ENCODE measurements around the gene ZNF384.
A peak's percentile ranks its signal among the peaks of the same experiment; 100 is the strongest.

Gene ZNF384

DNA sequence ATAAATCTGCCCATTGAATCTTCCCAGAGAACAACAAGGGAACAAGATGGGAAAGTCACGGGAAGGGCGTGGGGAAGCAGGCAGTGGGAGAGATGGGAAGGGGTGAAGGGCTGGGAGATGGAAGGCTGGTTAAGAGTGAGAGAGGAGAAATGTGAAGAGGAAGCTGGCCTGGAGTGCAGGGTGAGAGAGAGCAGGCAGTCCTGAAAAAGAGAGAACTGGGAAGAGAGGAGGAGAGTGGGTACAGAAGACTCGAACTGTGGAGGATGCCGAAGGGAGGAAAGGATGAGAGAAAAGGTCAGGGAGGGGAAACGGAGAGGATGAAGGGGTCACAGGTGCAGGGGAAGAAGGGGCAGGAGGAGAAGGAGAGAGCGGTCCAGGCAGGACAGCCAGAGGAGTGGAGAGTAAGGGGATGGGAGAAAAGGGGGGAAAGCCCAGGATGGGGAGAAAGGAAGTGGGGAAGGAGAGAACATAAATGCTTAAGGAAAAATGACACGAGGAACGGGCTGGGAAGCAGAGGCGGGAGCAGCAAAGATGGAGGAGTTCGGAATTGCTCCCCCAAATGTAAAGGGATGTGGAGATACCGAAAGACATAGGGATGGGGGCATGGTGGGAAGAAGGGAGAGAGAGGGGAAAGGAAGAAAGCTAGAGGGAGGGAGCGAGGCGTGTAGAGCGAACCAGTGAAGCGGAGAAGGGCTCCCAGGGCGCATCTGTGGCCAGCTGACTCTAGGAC lies 10.2 kb upstream of the ZNF384 start:
- DNase-seq, result no peak

DNA sequence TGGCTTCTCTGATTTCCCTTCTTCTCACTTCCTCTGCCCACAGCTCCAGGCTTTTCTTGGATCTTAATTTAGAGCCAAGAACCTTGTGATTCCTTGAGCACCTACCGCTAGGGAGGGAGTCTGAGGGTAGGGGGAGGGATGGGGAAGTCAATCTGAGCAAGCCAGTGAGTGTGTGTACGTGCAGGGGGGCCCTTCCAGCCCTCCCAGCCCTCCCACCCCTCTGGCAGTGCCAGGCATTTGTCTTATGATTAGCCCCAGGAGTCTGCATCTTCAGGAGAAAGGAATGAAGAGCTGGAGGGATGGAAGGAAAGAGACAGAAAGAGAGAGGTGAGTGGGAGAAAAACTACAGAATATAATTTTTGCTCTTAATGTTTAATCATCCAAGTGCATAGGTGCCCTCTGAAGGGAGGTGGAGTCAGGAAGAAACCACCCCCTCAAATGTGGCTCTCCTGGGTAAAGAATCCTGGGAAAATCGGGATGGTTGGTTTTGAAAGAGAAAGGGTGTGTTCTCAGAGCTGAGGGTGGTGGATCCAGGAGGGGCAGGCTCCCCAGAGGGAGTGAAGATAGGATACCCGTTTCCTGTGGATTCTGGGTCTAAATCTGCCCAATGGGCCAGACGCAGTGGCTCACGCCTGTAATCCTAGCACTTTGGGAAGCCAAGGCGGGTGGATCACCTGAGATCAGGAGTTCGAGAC lies 9.3 kb upstream of the ZNF384 start:
- no peak for DNase-seq

DNA sequence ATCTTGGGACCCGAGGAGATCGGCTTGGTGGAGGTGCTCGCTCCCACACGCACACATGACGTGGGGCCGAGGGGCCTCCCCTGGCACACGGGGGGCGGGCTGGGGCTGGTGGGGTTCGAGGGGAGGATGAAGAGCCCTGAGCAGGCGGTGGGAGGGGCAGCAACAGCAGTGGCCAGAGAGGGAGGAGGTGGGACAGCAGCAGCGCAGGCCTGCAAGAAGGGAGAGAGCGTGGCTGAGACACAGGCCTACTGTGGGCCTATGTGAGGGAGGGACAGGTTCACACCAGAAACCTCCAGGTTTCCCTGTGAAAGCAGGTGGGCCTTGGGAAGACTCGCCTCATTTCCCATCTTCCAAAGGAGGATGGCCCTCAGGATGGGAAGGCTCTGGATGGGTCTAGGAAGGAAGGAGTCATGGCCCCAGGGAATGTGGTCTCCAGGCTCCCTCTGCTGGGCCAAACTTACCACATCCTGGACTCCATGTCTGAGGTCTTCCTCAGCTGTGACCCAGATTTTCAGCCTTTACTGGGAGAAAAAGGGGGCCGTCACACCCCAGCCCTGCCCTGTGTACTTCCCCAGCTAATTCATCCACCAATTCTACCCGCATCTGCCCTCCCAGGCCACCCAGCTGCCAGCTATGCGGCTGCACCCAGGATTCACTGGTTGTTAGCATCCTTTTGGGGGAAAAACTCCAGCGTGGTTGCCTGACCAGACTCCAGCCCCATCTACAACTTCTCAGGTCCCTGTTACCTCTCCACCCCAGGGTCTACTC lies 8.6 kb upstream of the ZNF384 start:
- DNase-seq, result peak; percentile 6 to 28 (median 27)

DNA sequence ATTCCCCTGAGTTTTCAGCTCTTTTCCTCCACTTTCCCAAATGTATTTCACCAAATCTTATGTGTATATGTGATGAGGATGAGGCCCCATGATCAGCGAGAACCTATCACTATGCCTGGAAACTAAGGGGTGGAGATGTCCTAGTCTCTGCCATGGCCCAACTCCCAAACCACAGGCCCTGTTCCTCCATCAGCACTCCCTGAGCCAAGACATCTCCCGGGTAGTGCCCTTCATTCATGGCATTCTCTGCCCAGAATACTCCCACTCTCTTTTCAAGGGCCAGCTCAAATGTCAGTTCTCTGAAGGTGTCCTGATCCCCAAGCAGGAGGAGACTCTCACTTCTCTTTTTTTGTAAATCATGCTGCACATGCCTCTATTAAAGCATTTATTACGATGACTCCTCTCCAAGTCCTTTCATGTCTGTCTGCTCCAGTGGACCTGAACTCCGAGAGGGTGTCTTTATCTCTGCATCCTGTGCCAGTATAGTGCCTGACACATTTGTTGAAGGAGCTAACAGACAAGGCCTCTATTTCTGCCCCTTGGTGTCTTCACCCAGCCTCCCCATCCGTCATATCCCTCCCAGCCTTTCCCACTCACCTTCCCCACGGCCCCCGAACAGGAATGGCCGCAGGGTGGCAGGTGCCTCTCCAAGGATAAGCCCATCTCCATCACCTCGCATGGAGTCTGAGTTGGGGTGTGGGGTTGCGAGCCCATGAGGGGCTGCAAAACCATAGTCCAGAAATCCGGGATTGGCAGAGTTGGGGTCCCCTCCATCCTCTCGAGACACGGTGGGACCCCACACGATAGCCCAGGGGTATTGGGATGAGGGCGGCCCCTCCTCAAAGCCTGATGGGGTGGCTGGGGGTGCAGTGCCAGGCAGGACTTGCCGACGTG lies 7.8 kb upstream of the ZNF384 start:
- DNase-seq, result no peak

DNA sequence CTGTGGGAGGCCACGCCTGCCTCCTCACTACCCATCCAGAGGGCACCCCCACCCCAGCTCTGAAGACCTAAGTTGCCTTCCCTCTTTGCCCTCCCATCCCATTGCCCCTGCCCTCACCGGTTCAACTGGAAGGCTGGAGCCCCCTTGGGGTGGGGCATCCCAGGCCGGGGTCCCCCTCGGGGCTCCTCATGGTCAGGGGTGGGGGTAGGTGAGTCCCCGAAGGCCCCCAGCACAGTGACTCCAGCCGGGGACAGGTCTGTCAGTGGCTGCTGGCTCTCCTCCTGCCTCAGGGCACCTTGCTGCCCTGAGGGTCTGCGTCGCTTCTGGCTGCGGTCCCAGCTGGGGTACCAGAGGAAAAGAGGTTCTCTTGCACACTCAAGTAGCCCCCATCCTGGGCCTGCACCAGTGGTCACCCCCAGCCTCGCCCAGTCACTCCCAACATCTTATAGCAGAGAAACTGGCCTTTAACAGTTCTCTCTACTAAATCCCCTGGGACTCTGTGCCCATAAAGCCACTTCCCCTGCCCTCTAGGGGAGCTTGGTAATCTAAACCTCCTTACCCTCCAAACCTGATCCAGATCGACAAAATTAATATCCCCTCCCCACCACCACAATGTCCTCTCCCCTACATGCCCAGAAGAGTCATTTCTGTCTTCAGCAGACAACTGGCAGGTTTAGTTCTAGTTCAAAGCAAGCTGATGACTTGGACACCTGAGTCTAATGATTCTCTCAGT lies 6.3 kb upstream of the ZNF384 start:
- DNase-seq, result no peak

DNA sequence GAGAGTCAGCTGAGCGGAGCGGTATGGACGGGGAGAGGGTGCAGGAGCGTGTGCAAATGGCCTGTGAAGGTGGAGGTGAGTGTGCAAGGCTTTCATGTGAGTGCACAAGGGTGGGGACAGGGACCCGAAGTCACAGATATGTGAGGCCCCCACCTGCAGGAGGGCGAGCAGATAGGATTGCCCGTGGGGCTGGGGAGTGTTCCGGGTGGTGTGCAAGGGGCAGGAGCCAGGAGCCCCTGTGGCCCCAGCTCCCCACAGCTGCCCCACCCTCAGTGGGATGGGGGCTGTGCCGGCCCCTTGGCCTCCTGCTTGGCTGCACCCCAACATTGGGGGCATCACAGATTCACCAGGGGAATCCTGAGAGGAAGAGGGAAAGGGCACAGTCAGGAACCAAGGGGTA lies 5.5 kb upstream of the ZNF384 start:
- DNase-seq, result no peak

DNA sequence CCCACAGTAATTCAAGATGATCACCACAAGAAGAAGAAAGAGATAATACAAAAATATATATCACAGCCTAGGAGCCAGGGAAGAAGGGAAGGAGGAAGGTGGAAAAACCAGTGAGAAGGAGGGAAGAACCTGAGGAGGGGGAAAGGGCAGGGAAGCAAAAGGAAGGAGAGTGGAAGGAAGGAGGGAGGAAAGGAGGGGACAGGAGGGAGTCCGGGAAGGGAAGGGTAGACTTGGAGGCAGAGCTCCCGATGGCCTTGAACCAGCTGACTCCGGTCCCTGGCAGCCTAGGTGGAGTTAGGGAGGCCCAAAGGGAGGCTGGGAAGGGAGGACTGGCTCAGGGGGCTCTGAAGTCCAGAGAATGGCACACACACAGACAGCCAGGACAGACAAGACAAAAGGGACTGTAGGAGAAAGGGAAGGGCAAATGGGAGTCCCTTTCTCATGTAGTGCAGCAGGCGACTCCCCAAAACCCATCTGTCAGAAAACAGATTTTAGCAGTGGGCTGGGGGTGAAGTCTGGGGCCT lies 4.7 kb upstream of the ZNF384 start:
- DNase-seq, result no peak

DNA sequence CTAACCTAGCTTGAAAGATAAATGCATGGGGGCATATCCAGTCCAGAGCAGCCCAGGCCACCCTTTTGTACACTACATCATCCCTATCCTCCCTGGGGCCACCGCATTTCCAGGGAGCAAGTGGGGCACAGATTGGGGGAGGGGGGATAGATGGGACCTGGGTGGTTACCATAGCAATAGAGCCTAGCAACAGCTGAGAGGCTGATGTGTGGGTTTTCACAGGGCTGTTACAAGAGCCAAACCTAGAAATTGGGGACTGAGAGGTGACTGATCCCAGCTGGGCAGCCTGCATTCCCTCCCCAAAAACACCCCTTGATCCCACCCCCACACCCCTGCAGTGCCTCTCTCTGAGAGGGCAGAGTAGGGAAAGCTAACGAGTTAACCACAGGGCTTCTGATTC lies 3.7 kb upstream of the ZNF384 start:
- no peak for DNase-seq

DNA sequence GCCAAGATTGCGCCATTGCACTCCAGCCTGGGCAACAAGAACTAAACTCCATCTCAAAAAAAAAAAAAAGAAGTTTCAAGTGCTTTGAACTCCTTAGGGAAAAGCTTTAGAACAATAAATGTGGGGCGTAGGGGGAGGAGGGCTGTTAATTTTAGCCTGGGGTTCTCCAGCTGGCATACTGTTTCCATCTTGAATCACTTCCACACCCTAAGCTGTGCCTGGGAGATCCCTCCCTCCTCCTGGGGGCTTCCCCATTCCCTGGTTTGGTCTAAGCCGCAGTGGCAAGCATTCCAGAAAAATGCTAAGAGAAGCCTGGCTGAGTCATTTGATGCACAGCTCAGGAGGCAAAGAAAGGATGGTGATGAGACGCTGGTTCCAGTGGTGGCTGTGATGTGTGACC lies 2.3 kb upstream of the ZNF384 start:
- no peak for DNase-seq

DNA sequence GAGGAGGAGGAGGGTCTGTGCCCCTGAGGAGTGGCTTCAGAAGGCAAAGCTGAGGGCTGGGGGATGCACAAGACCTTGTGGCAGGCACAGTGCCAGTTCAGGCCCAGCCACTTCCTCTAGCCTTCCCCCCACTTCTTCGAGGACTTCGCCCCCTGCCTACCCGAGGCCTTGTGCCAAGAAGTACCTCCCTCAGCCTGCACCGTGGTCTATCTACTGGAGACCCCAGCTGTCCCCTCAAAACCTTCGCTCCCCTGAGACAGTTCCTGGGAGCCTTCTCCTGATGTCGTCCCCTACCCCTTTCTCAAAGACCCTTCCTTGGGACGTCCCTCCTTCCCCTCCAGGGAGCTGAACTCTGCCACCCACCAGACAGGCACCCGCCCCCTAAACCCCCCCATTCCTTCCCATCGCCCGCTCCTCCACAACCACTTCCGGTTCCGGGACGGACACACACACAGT lies 604 bp downstream of the ZNF384 start:
- DNase-seq, result no peak

DNA sequence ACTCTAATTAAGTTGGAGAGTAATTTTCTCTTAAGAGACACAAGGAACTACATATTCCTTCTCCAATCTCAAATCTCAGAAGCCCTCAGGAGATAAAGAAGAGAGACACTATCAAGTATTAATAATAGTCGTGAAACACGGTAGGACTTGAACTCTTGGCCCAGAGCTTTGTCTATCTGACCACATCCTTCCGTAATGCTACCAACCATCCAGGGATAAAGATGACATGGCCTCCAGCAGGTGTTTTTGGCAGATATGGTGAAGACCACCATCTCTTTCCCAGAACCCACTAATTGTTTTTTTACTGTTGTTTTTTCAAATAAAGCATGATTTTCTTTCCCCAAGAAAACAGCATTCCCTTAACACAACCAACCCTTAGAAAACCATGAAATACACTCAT lies 3.4 kb downstream of the ZNF384 start:
- no peak for DNase-seq

DNA sequence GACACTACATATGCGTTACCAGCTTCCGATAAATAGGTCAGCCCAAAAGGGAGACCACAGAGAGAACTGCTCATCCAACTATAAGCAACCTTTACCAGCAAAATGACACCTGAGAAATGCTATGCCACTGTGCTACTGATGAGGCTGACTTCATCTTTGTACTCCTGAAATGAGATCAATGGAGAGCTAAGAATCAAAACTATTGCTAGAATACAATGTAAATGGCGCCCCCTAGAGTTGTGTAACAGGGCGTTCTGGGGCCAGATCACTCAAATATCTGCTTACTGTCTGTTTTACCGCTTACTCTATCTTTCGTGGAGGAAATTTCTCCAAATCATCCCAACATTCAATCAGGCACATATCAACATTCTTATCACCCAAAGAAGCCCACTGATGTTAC lies 4.6 kb downstream of the ZNF384 start:
- peak; percentile 6 to 68 (median 23) for DNase-seq

DNA sequence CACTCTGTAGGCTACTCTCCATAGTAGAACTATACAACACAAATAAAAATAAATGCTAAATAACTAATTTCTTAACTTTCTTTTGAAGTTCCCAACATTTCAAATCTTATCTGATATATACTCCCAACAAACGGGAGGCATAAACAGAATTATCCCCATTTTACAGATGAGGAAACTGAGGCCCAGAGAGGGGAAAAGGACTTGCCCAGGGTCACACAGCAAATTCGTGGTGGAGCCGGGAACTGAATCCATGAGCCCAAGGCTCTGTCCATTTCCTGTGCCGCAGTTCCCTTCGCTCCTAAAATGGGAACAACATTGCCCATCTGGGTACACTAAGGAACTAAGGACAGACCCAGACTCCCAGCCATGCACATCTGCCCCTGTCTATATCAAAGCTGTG lies 12.2 kb downstream of the ZNF384 start:
- DNase-seq, result no peak

DNA sequence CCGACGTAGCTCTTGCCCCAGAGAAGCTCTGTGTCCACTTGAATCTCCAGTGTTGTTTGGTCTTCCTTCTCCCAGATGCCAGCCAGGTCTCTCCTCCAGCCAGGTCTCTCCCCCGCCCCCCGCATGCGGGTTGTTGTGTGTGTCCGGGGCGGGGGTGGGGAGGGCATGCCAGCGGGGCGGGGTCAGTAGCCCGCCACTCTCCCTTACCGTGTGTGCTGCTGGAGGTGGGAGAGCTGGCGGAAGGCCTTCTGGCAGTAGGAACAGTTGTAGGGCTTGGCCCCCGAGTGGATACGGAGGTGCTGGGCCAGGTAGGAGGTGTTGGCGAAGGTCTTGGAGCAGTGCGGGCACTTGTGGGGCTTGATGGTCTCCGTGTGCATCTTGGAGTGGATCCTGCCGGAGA lies 17.0 kb downstream of the ZNF384 start:
- DNase-seq, result no peak

DNA sequence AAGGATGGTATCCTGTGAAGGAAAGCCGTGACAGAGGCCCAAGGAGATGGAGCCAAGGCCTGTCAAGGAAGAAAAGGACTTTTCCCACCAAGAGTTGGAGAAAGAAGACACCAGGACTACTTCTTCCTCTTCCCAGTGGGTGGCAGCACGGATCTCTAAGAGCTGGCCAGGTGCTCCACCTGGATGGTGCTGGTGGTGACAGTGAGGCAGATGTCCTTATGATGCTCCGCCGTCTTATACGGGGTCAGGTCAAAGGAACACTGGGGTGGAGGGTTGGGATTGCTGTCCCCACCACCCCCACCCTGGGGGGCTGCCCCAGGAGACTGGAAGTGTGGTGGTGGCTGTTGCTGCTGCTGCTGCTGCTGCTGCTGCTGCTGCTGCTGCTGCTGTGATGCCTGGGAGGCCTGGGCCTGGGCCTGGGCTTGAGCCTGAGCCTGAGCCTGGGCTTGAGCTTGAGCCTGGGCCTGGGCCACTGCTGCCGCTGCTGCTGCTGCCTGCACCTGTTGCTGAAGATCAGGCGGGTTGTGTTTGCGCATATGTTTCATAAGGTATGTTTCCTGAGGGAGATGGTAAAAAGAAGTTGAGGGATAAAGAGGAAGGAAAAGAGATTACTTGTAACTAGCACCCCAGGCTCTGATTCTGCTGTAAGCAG lies 21.5 kb downstream of the ZNF384 start:
- DNase-seq, result peak in 2 of 3 experiments; percentile 5 to 25

DNA sequence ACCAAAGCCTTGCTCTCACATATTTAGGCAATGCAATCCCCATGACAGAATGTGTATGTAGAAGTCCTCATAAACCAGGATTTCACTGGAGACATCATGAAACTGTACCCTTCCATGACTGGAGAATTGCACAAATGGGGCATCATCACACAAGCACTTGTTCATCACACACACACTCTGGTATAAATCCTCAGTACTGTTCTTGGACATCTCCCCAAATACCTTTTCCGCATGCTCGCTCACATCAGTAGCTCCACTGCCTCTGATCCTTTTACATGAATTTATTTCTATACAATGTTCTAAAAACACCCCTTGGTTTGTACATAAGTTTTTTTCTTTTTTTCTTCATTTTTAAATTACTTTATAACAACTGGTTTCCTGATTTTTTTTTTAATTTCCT lies 23.0 kb downstream of the ZNF384 start:
- DNase-seq, result no peak

DNA sequence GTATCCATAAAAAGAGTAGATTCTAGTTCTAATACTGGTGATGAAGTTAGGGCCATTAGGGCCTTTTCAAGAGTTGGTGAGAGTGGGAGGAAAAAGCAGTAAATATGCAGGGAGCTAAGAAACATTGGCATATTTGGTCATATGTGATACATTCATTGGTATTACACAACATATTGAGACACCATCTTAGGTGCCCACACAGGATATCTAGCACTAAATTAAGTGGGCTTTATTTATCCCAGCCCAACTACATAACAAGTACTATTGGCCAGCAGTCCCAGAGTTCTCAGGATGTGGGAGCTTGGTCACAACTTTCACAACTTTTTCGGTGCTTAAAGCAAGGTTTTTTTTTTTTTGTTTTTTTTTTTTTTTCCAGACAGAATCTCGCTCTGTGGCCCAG lies 24.3 kb downstream of the ZNF384 start:
- DNase-seq, result no peak

DNA sequence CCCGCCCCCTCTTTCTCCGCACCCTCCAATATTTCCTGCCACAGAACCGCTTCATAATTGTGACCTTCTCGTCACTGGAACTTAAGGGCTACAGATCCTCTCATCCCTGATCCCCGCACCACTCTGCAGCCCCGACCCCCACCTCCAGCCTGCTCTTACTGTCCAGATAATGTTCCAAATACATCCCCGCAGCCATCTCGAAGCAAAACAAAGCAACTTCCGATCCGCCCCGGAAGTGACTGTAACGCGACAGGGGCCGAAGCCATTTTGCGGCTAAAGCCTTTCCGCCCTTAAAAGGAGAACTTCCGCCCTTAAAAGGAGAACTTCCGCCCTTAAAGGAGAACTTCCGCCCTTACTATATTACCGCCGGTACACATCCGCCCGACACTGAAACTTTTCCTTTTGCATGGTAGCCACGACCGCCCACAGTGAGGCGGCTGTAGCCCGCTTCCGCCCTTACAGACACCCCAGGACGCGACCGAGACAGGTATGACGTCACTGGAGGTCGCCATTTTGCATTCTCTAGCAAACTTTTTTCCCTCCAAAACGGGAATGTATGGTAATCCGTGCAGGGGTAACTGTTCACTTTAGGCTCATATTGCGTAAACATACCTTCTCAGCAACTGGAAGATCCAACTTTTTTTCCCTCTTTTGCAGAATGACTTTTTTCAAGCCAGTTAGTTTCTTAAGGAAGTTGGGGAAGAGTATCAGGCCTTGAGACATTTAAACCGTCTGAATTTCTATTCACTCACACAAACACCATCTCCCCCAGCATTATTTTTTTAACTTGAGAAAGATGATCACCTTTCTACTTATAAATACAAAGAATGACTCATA lies 26.1 kb downstream of the ZNF384 start, which contains the start of gene ING4:
Gene ING4, minus strand, starts transcription at position 214 of the 837 bp plus-strand sequence. Its CDS starts 18 bp downstream, at position 196.
- peak; percentile 99 to 100 (median 99) for DNase-seq

DNA sequence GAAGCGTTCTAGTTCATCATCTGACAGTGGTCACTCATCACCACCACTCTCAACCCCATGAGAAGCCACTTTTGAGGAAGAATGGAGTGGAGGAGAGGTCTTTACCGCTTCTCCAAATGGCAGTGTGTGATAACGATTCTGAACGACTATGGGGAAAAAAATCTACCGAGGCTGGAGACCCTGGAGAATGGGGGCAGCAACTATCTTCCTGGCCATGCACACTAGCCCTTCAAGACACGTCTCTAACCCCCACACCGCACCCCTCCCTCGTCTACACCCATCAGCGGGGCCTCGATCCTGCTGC lies 26.6 kb downstream of the ZNF384 start:
- no peak for DNase-seq

DNA sequence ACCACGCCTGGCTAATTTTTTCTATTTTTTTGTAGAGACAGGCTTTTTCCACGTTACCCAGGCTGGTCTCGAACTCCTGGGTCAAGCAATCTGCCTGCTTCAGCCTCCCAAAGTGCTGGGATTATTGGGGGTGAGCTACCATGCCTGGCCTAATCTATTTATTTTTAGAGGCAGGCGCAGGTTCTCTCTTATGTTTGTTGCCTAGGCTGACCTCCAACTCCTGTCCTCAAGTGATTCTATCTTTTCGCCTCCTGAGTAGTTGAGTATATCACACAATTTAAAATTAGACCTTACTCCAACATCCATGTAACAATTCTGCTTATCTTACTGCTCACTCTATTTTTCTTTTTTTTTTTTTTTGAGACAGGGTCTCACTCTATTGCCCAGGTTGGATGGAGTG lies 35.2 kb downstream of the ZNF384 start:
- DNase-seq, result no peak
